Stomach (tissue), 9 donors: ENCODE results near the gene PER1. TPM values are rescaled to one million over a fixed set of nuclear protein-coding genes. Genes with fewer than 3 reads are reported as not detected.

ENCODE experiments used
- DNase-seq, 2 donors: peaks; one replicate each; pipeline versions ENCODE4 v3.0.0 to v3.0.0-alpha.2; 2013 to 2019
- H3K27ac ChIP-seq, 5 donors: fragments of 200-600 bp in 4 of 5; sonication (generic) in 4 of 5; one replicate each; pipeline ENCODE4 v1.5.1; 2013 to 2019; ENCODE audit warnings: mild to moderate bottlenecking in 1 of 5, moderate library complexity in 1 of 5
- H3K27me3 ChIP-seq, 3 donors: fragments of 200-600 bp; sonication (generic); one replicate each; pipeline ENCODE4 v1.5.1; 2017 to 2019; ENCODE audit warnings: mixed run types in 1 of 3
- H3K36me3 ChIP-seq, 4 donors: fragments of 200-600 bp; sonication (generic); 1 replicate in 3 of 4; 2 replicates in 1 of 4; pipeline ENCODE4 v1.5.1; 2016 to 2019
- H3K4me1 ChIP-seq, 4 donors: fragments of 200-600 bp; sonication (generic); one replicate each; pipeline ENCODE4 v1.5.1; 2016 to 2019
- H3K4me3 ChIP-seq, 4 donors: fragments of 200-600 bp; sonication (generic) in 3 of 4; one replicate each; pipeline ENCODE4 v1.5.1; 2016 to 2019; ENCODE audit warnings: mild to moderate bottlenecking in 1 of 4
- H3K9me3 ChIP-seq, 4 donors: fragments of 200-600 bp; sonication (generic); one replicate each; pipeline ENCODE4 v1.5.1; 2016 to 2019
- EP300 ChIP-seq: sonication (generic); formaldehyde crosslinking; IDR thresholded peaks from one replicate; pipeline ENCODE4 v1.6.1; 2017; ENCODE audit warnings: antibody characterized with exemption
- POLR2A ChIP-seq, 4 donors: fragments of 450-650 bp; IDR thresholded peaks; one replicate each; pipeline ENCODE4 v1.6.1; 2016; ENCODE audit warnings: antibody characterized with exemption in 4 of 4, control low read depth in 2 of 4, mild to moderate bottlenecking in 1 of 4, moderate library complexity in 1 of 4
- POLR2AphosphoS5 ChIP-seq, 3 donors: sonication (generic); formaldehyde crosslinking; IDR thresholded peaks; one replicate each; pipeline ENCODE4 v1.6.1; 2016; ENCODE audit warnings: antibody characterized with exemption in 3 of 3
- WGBS, 5 donors: extraction: QIAGEN DNeasy Blood & Tissue Kit in 3 of 5; methylation state at CpG; one replicate each; pipeline versions ENCODE4 v1.1.5 to v1.1.7; 2013 to 2018; 5-methylcytosine and 5-hydroxymethylcytosine counted together
- intact Hi-C: fragments of 100-400 bp; cut with DNase I; formaldehyde crosslinking; loops from one replicate; pipeline ENCODE4 v1.15.1; 2023; ENCODE audit warnings: low total_unique reads
- polyA plus RNA-seq, 3 donors: library from polyadenylated mRNA; stranded (reverse); fragments of 200-250 nt; gene quantifications; one replicate each; pipeline ENCODE4 v1.2.3, GENCODE V29; 2013
- total RNA-seq, 5 donors: library from RNA; depleted of rRNA; stranded (reverse); fragments of >200 nt; gene quantifications; one replicate each; pipeline versions ENCODE4 v1.1.0 to v1.2.3, GENCODE V29; 2014 to 2016
- TF ChIP-seq, protein P1 (sequence below), 7 experiments: fragments of 450-650 bp in 4 of 7; fragments of 200-600 bp in 3 of 7; sonication (generic) in 3 of 7; IDR thresholded peaks; one replicate each; pipeline ENCODE4 v1.5.1; 2016 to 2019; ENCODE audit warnings: antibody characterized with exemption in 7 of 7, control low read depth in 2 of 7, mild to moderate bottlenecking in 1 of 7
- donor health status: healthy with polysubstance abuse.
- donor health status: Bipolar disorder and iron deficiency.
- donor health status: healthy.

The PER1 gene
- total and polyA plus RNA-seq, 8 donors: 16.2 to 163 (median 69.7) TPM

DNA sequence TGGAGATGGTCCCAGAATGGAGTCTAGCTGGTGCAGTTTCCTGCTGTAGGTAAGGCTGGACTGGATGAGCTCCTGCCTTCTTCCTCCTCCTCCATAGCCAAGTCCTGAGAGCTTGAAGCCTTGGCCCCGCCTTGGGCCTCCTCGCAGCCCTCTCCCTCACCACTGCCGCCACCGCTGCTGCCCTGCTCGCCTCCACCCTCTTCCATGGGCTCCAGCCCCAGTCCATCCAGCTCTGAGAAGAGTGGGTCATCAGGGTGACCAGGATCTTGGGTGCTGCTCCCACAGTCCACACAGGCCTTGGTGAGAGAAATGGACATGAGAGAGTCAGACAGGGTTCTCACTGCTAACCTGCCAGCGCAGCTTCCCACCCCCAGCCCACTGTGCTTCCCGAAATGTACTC, 11.2 kb downstream of the PER1 start:
- DNase-seq: peak in 1 of 2 donors; percentile 25

DNA sequence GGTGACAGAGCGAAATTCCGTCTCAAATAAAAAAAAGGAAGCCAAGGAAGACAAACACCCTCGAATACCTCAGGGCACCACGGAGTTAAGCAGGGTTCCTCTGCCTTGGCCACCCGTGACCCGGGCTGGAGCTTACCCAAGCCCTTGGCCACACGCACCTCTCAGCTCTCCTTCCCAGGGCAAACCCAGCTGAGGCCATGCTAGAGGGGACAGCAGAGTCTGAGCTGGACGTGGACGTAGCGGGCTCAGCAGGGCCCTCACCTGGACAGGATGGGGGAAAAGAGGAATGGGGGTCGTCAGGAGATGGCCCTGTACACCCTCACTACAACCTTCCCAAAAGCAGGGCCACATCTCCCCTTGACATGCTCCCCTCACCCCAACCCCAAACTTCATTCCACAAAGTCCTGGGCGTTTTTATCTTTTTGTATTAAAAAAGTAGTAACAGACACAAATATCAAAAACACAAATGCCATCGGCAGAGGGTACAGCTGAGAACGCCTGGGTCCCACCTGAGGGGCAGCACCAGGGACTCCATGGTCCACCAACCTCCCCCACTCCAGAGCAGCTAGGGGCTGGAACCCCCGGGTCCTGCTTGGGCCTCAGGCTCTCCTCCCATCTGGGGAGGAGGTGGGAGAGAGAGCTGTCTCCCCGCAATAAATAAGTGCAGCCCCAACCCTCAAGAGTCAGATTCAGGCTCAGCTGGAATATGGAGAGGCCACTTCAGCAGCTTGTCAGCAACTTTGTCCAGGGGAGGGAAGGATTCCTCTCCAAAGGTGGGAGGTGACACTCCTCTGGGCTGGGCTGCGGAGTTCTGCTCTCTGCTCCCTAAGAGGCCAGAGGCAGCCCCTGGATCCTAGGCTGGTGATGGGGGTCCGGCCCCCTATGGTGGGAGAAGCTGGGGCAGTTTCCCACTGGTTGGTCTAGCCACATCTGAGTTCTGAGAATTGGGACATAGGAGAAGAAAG, 11.9 kb downstream of the PER1 start:
- peak overlapping the region; percentile 42 to 100 (median 86) for H3K27ac ChIP-seq
- peak in 1 of 2 donors; percentile 40 for DNase-seq
- H3K36me3 ChIP-seq: peaks cover 59 to 61% (median 61%) of the 10 kb centered on the region in 4 donors
- no peaks in the 10 kb centered on the region for H3K27me3 ChIP-seq
- peaks cover 22 to 60% (median 39%) of the 10 kb centered on the region in 4 donors for H3K4me1 ChIP-seq
- intact Hi-C loops: no loop called here
- H3K4me3 ChIP-seq: no peak overlapping the region
- TF ChIP-seq EP300 (no peak), POLR2A (IDR thresholded peaks at IDR 0.05) (no peak), POLR2AphosphoS5 (IDR thresholded peaks at IDR 0.05) (no peak)
- TF ChIP-seq, protein P1, sequence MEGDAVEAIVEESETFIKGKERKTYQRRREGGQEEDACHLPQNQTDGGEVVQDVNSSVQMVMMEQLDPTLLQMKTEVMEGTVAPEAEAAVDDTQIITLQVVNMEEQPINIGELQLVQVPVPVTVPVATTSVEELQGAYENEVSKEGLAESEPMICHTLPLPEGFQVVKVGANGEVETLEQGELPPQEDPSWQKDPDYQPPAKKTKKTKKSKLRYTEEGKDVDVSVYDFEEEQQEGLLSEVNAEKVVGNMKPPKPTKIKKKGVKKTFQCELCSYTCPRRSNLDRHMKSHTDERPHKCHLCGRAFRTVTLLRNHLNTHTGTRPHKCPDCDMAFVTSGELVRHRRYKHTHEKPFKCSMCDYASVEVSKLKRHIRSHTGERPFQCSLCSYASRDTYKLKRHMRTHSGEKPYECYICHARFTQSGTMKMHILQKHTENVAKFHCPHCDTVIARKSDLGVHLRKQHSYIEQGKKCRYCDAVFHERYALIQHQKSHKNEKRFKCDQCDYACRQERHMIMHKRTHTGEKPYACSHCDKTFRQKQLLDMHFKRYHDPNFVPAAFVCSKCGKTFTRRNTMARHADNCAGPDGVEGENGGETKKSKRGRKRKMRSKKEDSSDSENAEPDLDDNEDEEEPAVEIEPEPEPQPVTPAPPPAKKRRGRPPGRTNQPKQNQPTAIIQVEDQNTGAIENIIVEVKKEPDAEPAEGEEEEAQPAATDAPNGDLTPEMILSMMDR (IDR thresholded peaks at IDR 0.05): no peak
- 71 to 83% (median 76%) methylated on average over 17 to 18 of the region's 18 CpGs for WGBS, 5 donors
- no peaks in the 10 kb centered on the region for H3K9me3 ChIP-seq

More for the DNA sequence above, 11.2 kb downstream of the PER1 start:
- H3K9me3 ChIP-seq: no peaks in the 10 kb centered on the region
- WGBS, 5 donors: 84 to 95% (median 90%) methylated on average over 7 of the region's 7 CpGs
- H3K4me3 ChIP-seq: no peak overlapping the region
- H3K27ac ChIP-seq: peak overlapping the region in 3 of 5 donors; percentile 86 to 100 (median 93)
- intact Hi-C loops: no loop called here
- TF ChIP-seq POLR2A (IDR thresholded peaks at IDR 0.05) (no peak), POLR2AphosphoS5 (IDR thresholded peaks at IDR 0.05) (no peak), EP300 (no peak)
- TF ChIP-seq, protein P1 (IDR thresholded peaks at IDR 0.05): no peak
- peaks cover 66 to 68% (median 68%) of the 10 kb centered on the region in 4 donors for H3K36me3 ChIP-seq
- no peaks in the 10 kb centered on the region for H3K27me3 ChIP-seq
- H3K4me1 ChIP-seq: peaks cover 22 to 65% (median 42%) of the 10 kb centered on the region in 4 donors

DNA sequence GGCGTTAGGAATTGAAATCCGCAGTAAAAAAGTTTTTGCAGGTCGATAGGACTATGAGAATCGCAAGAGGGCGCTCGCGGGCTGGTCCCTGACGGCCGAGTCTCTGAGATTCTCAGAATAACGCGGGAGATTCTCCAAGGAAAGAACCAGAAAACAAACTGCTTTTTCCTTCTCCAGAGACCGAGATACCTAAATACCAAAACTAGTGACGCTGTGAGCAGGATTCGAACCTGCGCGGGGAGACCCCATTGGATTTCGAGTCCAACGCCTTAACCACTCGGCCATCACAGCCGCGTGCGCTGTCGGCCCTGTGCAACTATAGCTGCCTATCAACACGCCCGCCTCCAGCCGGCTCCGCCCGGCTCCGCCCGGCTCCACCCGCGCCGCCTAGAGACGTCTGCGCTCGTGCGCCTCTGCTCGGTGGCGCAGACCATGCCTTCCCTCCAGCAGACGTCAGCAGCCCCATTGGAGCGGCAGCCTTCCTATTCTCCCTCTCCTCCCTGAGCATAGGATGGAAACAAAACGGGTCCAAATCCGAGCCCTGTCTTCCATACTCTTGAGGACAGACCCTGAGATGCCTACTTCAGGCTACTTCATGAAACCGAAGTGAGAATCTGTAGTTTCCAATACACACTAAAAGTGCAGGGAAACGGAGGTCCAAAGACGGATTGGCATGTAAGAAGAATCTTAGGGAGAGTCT, 13.4 kb downstream of the PER1 start:
- Histone ChIP-seq H3K27me3 (no peaks in the 10 kb centered on the region), H3K4me1 (peaks cover 22 to 60% (median 39%) of the 10 kb centered on the region in 4 donors), H3K4me3 (peak overlapping the region; percentile 9 to 31 (median 18)), H3K27ac (peak overlapping the region; percentile 85 to 100 (median 87)), H3K9me3 (no peaks in the 10 kb centered on the region), H3K36me3 (peaks cover 44 to 46% (median 46%) of the 10 kb centered on the region in 4 donors)
- intact Hi-C loops: no loop called here
- TF ChIP-seq POLR2AphosphoS5 (IDR thresholded peaks at IDR 0.05) (peak; percentile 74 to 93 (median 88)), POLR2A (IDR thresholded peaks at IDR 0.05) (no peak)
- TF ChIP-seq, protein P1 (IDR thresholded peaks at IDR 0.05): peak in 5 of 7 experiments; percentile 68 to 93 (median 88)
- peak; percentile 96 to 98 for DNase-seq
- 0 to 2% (median 1%) methylated on average over 45 to 46 of the region's 46 CpGs for WGBS, 5 donors

DNA sequence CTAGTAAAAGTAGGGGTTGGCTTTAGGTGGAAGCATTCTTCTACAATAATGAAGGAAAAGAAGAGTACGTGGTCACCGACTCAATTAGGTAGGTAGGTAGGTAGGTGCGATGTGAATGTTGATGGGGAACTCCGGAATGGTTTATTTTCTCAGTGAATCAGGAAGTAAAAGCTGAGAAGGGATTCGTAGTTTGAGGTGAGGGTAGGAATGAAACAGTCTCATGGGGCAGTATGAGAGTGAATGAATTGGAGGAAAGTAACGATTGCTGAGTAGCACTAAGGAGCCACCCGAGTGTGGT, 13.9 kb downstream of the PER1 start:
- 0 to 2% (median 1%) methylated on average over 7 of the region's 7 CpGs for WGBS, 5 donors
- no peak for DNase-seq
- H3K27ac ChIP-seq: peak overlapping the region; percentile 85 to 100 (median 87)
- no peaks in the 10 kb centered on the region for H3K9me3 ChIP-seq
- intact Hi-C loops: no loop called here
- H3K4me3 ChIP-seq: peak overlapping the region in 3 of 4 donors; percentile 9 to 31 (median 23)
- TF ChIP-seq, protein P1 (IDR thresholded peaks at IDR 0.05): no peak
- TF ChIP-seq EP300 (no peak), POLR2AphosphoS5 (IDR thresholded peaks at IDR 0.05) (no peak), POLR2A (IDR thresholded peaks at IDR 0.05) (no peak)
- no peaks in the 10 kb centered on the region for H3K27me3 ChIP-seq
- peaks cover 22 to 56% (median 39%) of the 10 kb centered on the region in 4 donors for H3K4me1 ChIP-seq
- peaks cover 39 to 41% (median 41%) of the 10 kb centered on the region in 4 donors for H3K36me3 ChIP-seq
